HCT116 (cell line): ENCODE measurements around the gene LAMA4. TPM values are rescaled to one million over a fixed set of nuclear protein-coding genes. Genes with fewer than 3 reads are reported as not detected.

Source experiments
- ATAC-seq: fragments of 200-7000 bp; cut with Tn5 transposase; 2 replicates; pipeline ENCODE4 v1.9.1; 2020; ENCODE audit warnings: mild to moderate bottlenecking, moderate library complexity
- BruUV-seq: library from RNA; stranded (reverse); fragments of 400-500 nt; replicated peaks from 2 replicates; lab custom pipeline; 2021; lab: Mats Ljungman, UMichigan
- CTCF ChIA-PET: fragments of 300-600 bp; sonication (Branson Sonifier 250); formaldehyde crosslinking; loops from one replicate; lab custom pipeline; 2021; ENCODE audit warnings: antibody characterized with exemption; lab: Charles Lee
- POLR2A ChIA-PET: fragments of 300-600, 350-600 bp; sonication (Branson Sonifier 250); formaldehyde crosslinking; loops from one replicate; lab custom pipeline; 2021; ENCODE audit warnings: antibody characterized with exemption; lab: Charles Lee
- RAD21 ChIA-PET, 2 experiments: fragments of 300-600 bp; sonication (Branson Sonifier 250); formaldehyde crosslinking; loops; one replicate each; lab custom pipeline; 2023; ENCODE audit warnings: low total read pairs in 2 of 2; ENCODE audit not compliant: uncharacterized antibody in 2 of 2, unreplicated experiment in 2 of 2, low non-redundant PET in 1 of 2; lab: Charles Lee
- DNase-seq: peaks from one replicate; pipeline ENCODE4 v3.0.0-alpha.2; 2010; ENCODE audit warnings: low read depth, low spot score
- H2AFZ ChIP-seq: fragments of 200-600 bp; shearing (Covaris generic), sonication (generic); 2 replicates; pipeline ENCODE4 v1.6.1; 2017; ENCODE audit warnings: low read depth, mixed run types, mixed read lengths, antibody characterized with exemption, low read length; ENCODE audit not compliant: poor library complexity, severe bottlenecking
- H3K27ac ChIP-seq: 2 replicates; pipeline ENCODE4 v1.5.1; 2012; ENCODE audit warnings: low read depth, low read length
- H3K27me3 ChIP-seq: fragments of 200-600 bp; sonication (generic); 2 replicates; pipeline ENCODE4 v1.6.1; 2016; ENCODE audit warnings: mixed run types, low read length, mixed read lengths; ENCODE audit not compliant: insufficient read depth
- H3K36me3 ChIP-seq, 2 experiments: fragments of 200-500 bp in 1 of 2; fragments of 200-600 bp in 1 of 2; sonication (Bioruptor generic) in 1 of 2; sonication (generic) in 1 of 2; 2 replicates each; pipeline versions ENCODE4 v1.5.1 to v1.6.1; 2014 to 2016; ENCODE audit warnings: low read length in 2 of 2, inconsistent platforms in 1 of 2, mixed read lengths in 1 of 2, mixed run types in 1 of 2; ENCODE audit not compliant: insufficient read depth in 2 of 2, control insufficient read depth in 1 of 2
- H3K4me1 ChIP-seq, 2 experiments: fragments of 200-600 bp in 1 of 2; sonication (generic) in 1 of 2; 2 replicates each; pipeline versions ENCODE4 v1.5.1 to v1.6.1; 2012 to 2017; ENCODE audit warnings: low read length in 2 of 2, inconsistent platforms in 1 of 2, mild to moderate bottlenecking in 1 of 2, mixed read lengths in 1 of 2, mixed run types in 1 of 2, moderate library complexity in 1 of 2; ENCODE audit not compliant: insufficient read depth in 2 of 2, control insufficient read depth in 1 of 2
- H3K4me2 ChIP-seq: fragments of 200-600 bp; sonication (generic); 2 replicates; pipeline ENCODE4 v1.6.1; 2017; ENCODE audit warnings: mixed run types, low read length, mixed read lengths
- H3K4me3 ChIP-seq, 2 experiments: fragments of 200-600 bp in 1 of 2; sonication (generic) in 1 of 2; replicated peaks in 1 of 2; 2 replicates each; pipeline ENCODE4 v1.5.1; 2011 to 2016; ENCODE audit warnings: low read length in 2 of 2, control low read depth in 1 of 2, low read depth in 1 of 2, mild to moderate bottlenecking in 1 of 2, mixed read lengths in 1 of 2, mixed run types in 1 of 2
- H3K79me2 ChIP-seq: fragments of 200-600 bp; sonication (generic); 2 replicates; pipeline ENCODE4 v1.6.1; 2017; ENCODE audit warnings: mild to moderate bottlenecking, mixed run types, low read length, moderate library complexity, mixed read lengths; ENCODE audit not compliant: insufficient read depth
- H3K9ac ChIP-seq: fragments of 200-600 bp; sonication (generic); 2 replicates; pipeline ENCODE4 v1.6.1; 2016; ENCODE audit warnings: low read length, mixed read lengths
- H3K9me2 ChIP-seq: fragments of 200-600 bp; sonication (generic), shearing (Covaris generic); 2 replicates; pipeline ENCODE4 v1.6.1; 2017; ENCODE audit warnings: mixed run types, mild to moderate bottlenecking, moderate library complexity; ENCODE audit not compliant: insufficient read depth
- H3K9me3 ChIP-seq, 2 experiments: fragments of 200-500 bp in 1 of 2; fragments of 200-600 bp in 1 of 2; sonication (Bioruptor generic) in 1 of 2; sonication (generic) in 1 of 2; 2 replicates each; pipeline ENCODE4 v1.6.1; 2014 to 2017; ENCODE audit warnings: low read length in 2 of 2, mixed read lengths in 2 of 2, inconsistent platforms in 1 of 2, low read depth in 1 of 2, mild to moderate bottlenecking in 1 of 2, mixed run types in 1 of 2, moderate library complexity in 1 of 2; ENCODE audit not compliant: control insufficient read depth in 1 of 2, insufficient read depth in 1 of 2
- H4K20me1 ChIP-seq: fragments of 200-600 bp; sonication (generic), shearing (Covaris generic); 2 replicates; pipeline ENCODE4 v1.6.1; 2017; ENCODE audit warnings: mixed run types, mild to moderate bottlenecking, moderate library complexity; ENCODE audit not compliant: insufficient read depth
- CEBPB ChIP-seq: IDR thresholded peaks from 2 replicates; pipeline ENCODE4 v1.6.1; 2012; ENCODE audit warnings: low read depth
- EGR1 ChIP-seq: IDR thresholded peaks from 2 replicates; pipeline ENCODE4 v1.6.1; 2012; ENCODE audit warnings: low read depth
- EZH2 ChIP-seq: fragments of 200-600 bp; sonication (generic); IDR thresholded peaks from 2 replicates; pipeline ENCODE4 v1.6.1; 2017; ENCODE audit warnings: antibody characterized with exemption, mixed run types
- FOSL1 ChIP-seq: IDR thresholded peaks from 2 replicates; pipeline ENCODE4 v1.6.1; 2012; ENCODE audit warnings: low read depth
- POLR2AphosphoS5 ChIP-seq: IDR thresholded peaks from 2 replicates; pipeline ENCODE4 v1.6.1; 2011; ENCODE audit warnings: mild to moderate bottlenecking, low read depth, low read length, moderate library complexity
- RAD21 ChIP-seq: IDR thresholded peaks from 2 replicates; pipeline ENCODE4 v1.6.1; 2012; ENCODE audit warnings: low read depth, mild to moderate bottlenecking
- REST ChIP-seq: IDR thresholded peaks from 2 replicates; pipeline ENCODE4 v1.6.1; 2012; ENCODE audit warnings: low read depth
- SIN3A ChIP-seq: IDR thresholded peaks from 2 replicates; pipeline ENCODE4 v1.6.1; 2012; ENCODE audit warnings: low read depth
- SP1 ChIP-seq: IDR thresholded peaks from 2 replicates; pipeline ENCODE4 v1.6.1; 2012; ENCODE audit warnings: low read depth
- SRF ChIP-seq: IDR thresholded peaks from 2 replicates; pipeline ENCODE4 v1.6.1; 2012; ENCODE audit warnings: low read depth
- TCF7L2 ChIP-seq: IDR thresholded peaks from 2 replicates; pipeline ENCODE4 v1.7.0; 2011; ENCODE audit warnings: borderline replicate concordance, inconsistent platforms; ENCODE audit not compliant: insufficient read depth, insufficient read length; ENCODE audit errors: extremely low read depth
- ZBTB33 ChIP-seq: IDR thresholded peaks from 2 replicates; pipeline ENCODE4 v1.6.1; 2011; ENCODE audit warnings: mild to moderate bottlenecking, low read length, moderate library complexity; ENCODE audit not compliant: insufficient replicate concordance; ENCODE audit errors: extremely low read depth
- ZNF274 ChIP-seq: fragments of 200-500 bp; sonication (Bioruptor generic); IDR thresholded peaks from 2 replicates; pipeline ENCODE4 v1.6.1; 2014; ENCODE audit warnings: mild to moderate bottlenecking, low read depth, low read length, inconsistent platforms
- intact Hi-C: fragments of 100-400 bp; cut with micrococcal nuclease; formaldehyde crosslinking; loops from 2 replicates; pipeline ENCODE4 v1.10.0; 2022
- total RNA-seq: library from RNA; stranded (reverse); gene quantifications from one replicate; pipeline ENCODE4 v1.2.1, GENCODE V29; 2021; ENCODE audit not compliant: unreplicated experiment
- TF ChIP-seq, protein P1 (sequence below): IDR thresholded peaks from 2 replicates; pipeline ENCODE4 v1.6.1; 2012

LAMA4 gene
- total RNA-seq, 1 experiment from 2014 or later = 2.2 TPM

DNA sequence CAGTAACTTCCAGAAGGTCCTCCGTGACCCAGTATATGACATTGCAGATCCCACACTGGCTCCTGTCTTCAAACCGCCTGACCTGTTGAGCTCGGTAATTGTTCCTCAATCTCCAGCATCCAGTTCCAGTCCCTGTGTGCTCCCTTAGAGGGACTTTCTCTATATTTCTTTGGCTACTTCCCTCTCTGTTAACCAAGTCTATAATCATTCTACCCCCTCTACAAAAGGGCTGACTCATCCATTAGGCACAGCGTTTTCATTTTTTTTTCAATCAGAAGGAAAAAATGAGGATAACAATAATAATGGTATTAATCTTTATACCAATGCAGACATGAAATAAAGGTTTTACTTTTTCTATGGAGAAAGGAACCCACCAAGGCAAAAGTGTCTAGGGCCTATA is 97.7 kb downstream of the LAMA4 start:
- H3K79me2 ChIP-seq = no peaks in the 10 kb centered on the region
- H3K9me2 ChIP-seq = no peaks in the 10 kb centered on the region
- TF ChIP-seq SP1 (no peak), SRF (no peak), POLR2AphosphoS5 (no peak), FOSL1 (no peak), SIN3A (no peak), EZH2 (no peak), RAD21 (no peak), REST (no peak), ZBTB33 (no peak), EGR1 (no peak), CEBPB (no peak), ZNF274 (no peak), TCF7L2 (no peak)
- TF ChIP-seq, protein P1, sequence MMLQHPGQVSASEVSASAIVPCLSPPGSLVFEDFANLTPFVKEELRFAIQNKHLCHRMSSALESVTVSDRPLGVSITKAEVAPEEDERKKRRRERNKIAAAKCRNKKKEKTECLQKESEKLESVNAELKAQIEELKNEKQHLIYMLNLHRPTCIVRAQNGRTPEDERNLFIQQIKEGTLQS = no peak
- H3K4me2 ChIP-seq = no peak overlapping the region
- no peak overlapping the region for H3K4me3 ChIP-seq
- H3K9ac ChIP-seq = no peak overlapping the region
- H3K9me3 ChIP-seq = no peaks in the 10 kb centered on the region
- no peak for ATAC-seq
- H3K27ac ChIP-seq = no peak overlapping the region
- RAD21 ChIA-PET = no interaction called here
- no peaks in the 10 kb centered on the region for H3K4me1 ChIP-seq
- CTCF ChIA-PET = no interaction called here
- no peaks in the 10 kb centered on the region for H4K20me1 ChIP-seq
- BruUV-seq = no TSS peak
- H3K36me3 ChIP-seq = no peaks in the 10 kb centered on the region
- POLR2A ChIA-PET = no interaction called here
- no peak for DNase-seq
- no peak overlapping the region for H2AFZ ChIP-seq
- no peaks in the 10 kb centered on the region for H3K27me3 ChIP-seq
- intact Hi-C loops = no loop called here
